Mesothelial cell of epicardium (in vitro differentiated cells): ENCODE measurements around the gene RAC3. TPM values are rescaled to one million over a fixed set of nuclear protein-coding genes. Genes with fewer than 3 reads are reported as not detected.

Source experiments
- DNase-seq, 2 experiments: peaks; one replicate each; pipeline ENCODE4 v3.0.0; 2021; ENCODE audit warnings: low spot score in 2 of 2; ENCODE audit not compliant: unreplicated experiment in 2 of 2
- H3K27ac Mint-ChIP-seq: 2 replicates; pipeline ENCODE4 v1.8.0; 2021; ENCODE audit warnings: mixed read lengths
- H3K27me3 Mint-ChIP-seq: 2 replicates; pipeline ENCODE4 v1.8.0; 2021; ENCODE audit warnings: low read depth, mixed read lengths
- H3K36me3 Mint-ChIP-seq: 2 replicates; pipeline ENCODE4 v1.8.0; 2021; ENCODE audit warnings: mixed read lengths
- H3K4me1 Mint-ChIP-seq: 2 replicates; pipeline ENCODE4 v1.8.0; 2021; ENCODE audit warnings: mixed read lengths
- H3K4me3 Mint-ChIP-seq: 2 replicates; pipeline ENCODE4 v1.8.0; 2021; ENCODE audit warnings: mild to moderate bottlenecking, moderate library complexity, mixed read lengths
- H3K9me3 Mint-ChIP-seq: 2 replicates; pipeline ENCODE4 v1.8.0; 2021; ENCODE audit warnings: mixed read lengths
- CTCF ChIP-seq: fragments of 200-600 bp; sonication (generic); IDR thresholded peaks from one replicate; pipeline ENCODE4 v1.5.0; 2021; ENCODE audit warnings: antibody characterized with exemption; ENCODE audit not compliant: unreplicated experiment
- total RNA-seq: library from RNA; stranded (reverse); gene quantifications from 3 replicates; pipeline ENCODE4 v1.2.1, GENCODE V29; 2021

Gene RAC3
- total RNA-seq, 1 donor from 2014 or later: 34.6 TPM

- peaks cover 5% of the 10 kb centered on the region for H3K36me3 Mint-ChIP-seq
- H3K27me3 Mint-ChIP-seq: no peaks in the 10 kb centered on the region
- DNase-seq: no peak
- no peak for TF ChIP-seq CTCF
- H3K9me3 Mint-ChIP-seq: no peaks in the 10 kb centered on the region
- no peak overlapping the region for H3K27ac Mint-ChIP-seq
- no peak overlapping the region for H3K4me3 Mint-ChIP-seq
- no peaks in the 10 kb centered on the region for H3K4me1 Mint-ChIP-seq
Observed at GRCh38 chr17:82082456-82082855, 51.0 kb downstream of the RAC3 start.

GRCh38 chr17:82083009-82083408 lies 51.5 kb downstream of the RAC3 start:
- H3K9me3 Mint-ChIP-seq: no peaks in the 10 kb centered on the region
- H3K27me3 Mint-ChIP-seq: no peaks in the 10 kb centered on the region
- H3K36me3 Mint-ChIP-seq: peaks cover 5% of the 10 kb centered on the region
- DNase-seq: no peak
- no peak overlapping the region for H3K27ac Mint-ChIP-seq
- no peak for TF ChIP-seq CTCF
- H3K4me1 Mint-ChIP-seq: no peaks in the 10 kb centered on the region
- no peak overlapping the region for H3K4me3 Mint-ChIP-seq

Other genes with a start within 250 kb of the RAC3 start
- gene GCGR, start 227.5 kb upstream of the RAC3 start, total RNA-seq: 0.18 to 0.74 TPM (median 0.66 TPM) in 3 replicates
- 96.2 to 104 TPM (median 103 TPM) in 3 replicates for gene MCRIP1, start 198.4 kb upstream of the RAC3 start, total RNA-seq
- 0.35 TPM in 1 of 3 replicates, not detected in the others for gene PPP1R27, start 196.6 kb upstream of the RAC3 start, total RNA-seq
- 405 to 433 TPM (median 421 TPM) in 3 replicates for gene P4HB, start 171.1 kb upstream of the RAC3 start, total RNA-seq
- 258 to 275 TPM (median 268 TPM) in 3 replicates for gene ARHGDIA, start 160.3 kb upstream of the RAC3 start, total RNA-seq
- gene ALYREF, start 140.1 kb upstream of the RAC3 start, total RNA-seq: 78.5 to 86.1 TPM (median 79.5 TPM) in 3 replicates
- gene ANAPC11, start 140.0 kb upstream of the RAC3 start, total RNA-seq: 103 to 115 TPM (median 108 TPM) in 3 replicates
- gene NPB, start 129.4 kb upstream of the RAC3 start, total RNA-seq: 0.75 to 1.7 TPM (median 1.2 TPM) in 3 replicates
- 16.8 to 20.5 TPM (median 17.5 TPM) in 3 replicates for gene PCYT2, start 120.3 kb upstream of the RAC3 start, total RNA-seq
- 18.9 to 22.6 TPM (median 21.3 TPM) in 3 replicates for gene SIRT7, start 113.5 kb upstream of the RAC3 start, total RNA-seq
- gene MAFG, start 103.9 kb upstream of the RAC3 start, total RNA-seq: 23.6 to 25.5 TPM (median 24.1 TPM) in 3 replicates
- 91.0 to 108 TPM (median 102 TPM) in 3 replicates for gene PYCR1, start 94.4 kb upstream of the RAC3 start, total RNA-seq
- gene MYADML2, start 84.4 kb upstream of the RAC3 start, total RNA-seq: not detected in 3 replicates
- gene NOTUM, start 70.5 kb upstream of the RAC3 start, total RNA-seq: 5.9 to 8.2 TPM (median 6.5 TPM) in 3 replicates
- gene ASPSCR1, start 54.0 kb upstream of the RAC3 start, total RNA-seq: 50.5 to 53.0 TPM (median 51.4 TPM) in 3 replicates
- gene CENPX, start 8.8 kb upstream of the RAC3 start, total RNA-seq: 40.0 to 45.5 TPM (median 40.6 TPM) in 3 replicates
- 16.9 to 18.5 TPM (median 17.9 TPM) in 3 replicates for gene LRRC45, start 8.4 kb upstream of the RAC3 start, total RNA-seq
- gene DCXR, start 6.0 kb downstream of the RAC3 start, total RNA-seq: 73.5 to 80.2 TPM (median 77.6 TPM) in 3 replicates
- gene RFNG, start 20.1 kb downstream of the RAC3 start, total RNA-seq: 53.8 to 57.3 TPM (median 55.6 TPM) in 3 replicates
- 104 to 113 TPM (median 105 TPM) in 3 replicates for gene GPS1, start 20.2 kb downstream of the RAC3 start, total RNA-seq
- 87.3 to 94.9 TPM (median 87.9 TPM) in 3 replicates for gene DUS1L, start 34.1 kb downstream of the RAC3 start, total RNA-seq
- 227 to 230 TPM (median 229 TPM) in 3 replicates for gene FASN, start 66.6 kb downstream of the RAC3 start, total RNA-seq
- 90.4 to 92.1 TPM (median 91.5 TPM) in 3 replicates for gene CCDC57, start 181.2 kb downstream of the RAC3 start, total RNA-seq
- 62.0 to 68.8 TPM (median 67.3 TPM) in 3 replicates for gene SLC16A3, start 197.4 kb downstream of the RAC3 start, total RNA-seq
- 202 to 212 TPM (median 204 TPM) in 3 replicates for gene CSNK1D, start 242.0 kb downstream of the RAC3 start, total RNA-seq